Right lobe of liver (tissue), 6 donors: ENCODE results near the gene GLS. TPM values are rescaled to one million over a fixed set of nuclear protein-coding genes. Genes with fewer than 3 reads are reported as not detected.

Source experiments
- ATAC-seq, 4 donors: fragments of 200-7000 bp; cut with Tn5 transposase; one replicate each; pipeline ENCODE4 v1.9.1; 2020; ENCODE audit warnings: mild to moderate bottlenecking in 4 of 4, moderate library complexity in 4 of 4
- DNase-seq, 3 donors: peaks; one replicate each; pipeline ENCODE4 v3.0.0-alpha.2; 2020
- H3K27ac ChIP-seq, 3 donors: fragments of 200-600 bp; one replicate each; pipeline ENCODE4 v1.8.0; 2022
- H3K27me3 ChIP-seq, 2 donors: fragments of 200-600 bp; one replicate each; pipeline ENCODE4 v1.8.0; 2022
- H3K36me3 ChIP-seq, 4 donors: fragments of 200-600 bp; sonication (generic) in 1 of 4; one replicate each; pipeline versions ENCODE4 v1.5.1 to v1.8.0; 2017 to 2022; ENCODE audit warnings: control low read depth in 1 of 4
- H3K4me1 ChIP-seq, 4 donors: fragments of 200-600 bp; sonication (generic) in 1 of 4; one replicate each; pipeline versions ENCODE4 v1.5.1 to v1.8.0; 2017 to 2022; ENCODE audit warnings: control low read depth in 1 of 4
- H3K4me3 ChIP-seq, 3 donors: fragments of 200-600 bp; one replicate each; pipeline ENCODE4 v1.8.0; 2022
- H3K9me3 ChIP-seq, 4 donors: fragments of 200-600 bp; sonication (generic) in 1 of 4; one replicate each; pipeline versions ENCODE4 v1.5.1 to v1.8.0; 2017 to 2022; ENCODE audit warnings: control low read depth in 1 of 4
- CTCF ChIP-seq, 4 donors: fragments of 200-600 bp in 3 of 4; fragments of 450-650 bp in 1 of 4; IDR thresholded peaks; one replicate each; pipeline versions ENCODE4 v1.5.1 to v1.8.0; 2016 to 2022; ENCODE audit warnings: antibody characterized with exemption in 4 of 4, mild to moderate bottlenecking in 2 of 4
- POLR2A ChIP-seq: fragments of 450-650 bp; IDR thresholded peaks from one replicate; pipeline ENCODE4 v1.6.1; 2017; ENCODE audit warnings: antibody characterized with exemption, mild to moderate bottlenecking
- whole genome bisulfite sequencing: methylation state at CpG from one replicate; pipeline ENCODE4 v1.1.6; 2018; ENCODE audit warnings: low coverage, low lambda C conversion rate; ENCODE audit not compliant: insufficient coverage; ENCODE audit errors: missing lambda C conversion rate; 5-methylcytosine and 5-hydroxymethylcytosine counted together
- intact Hi-C, 2 donors: fragments of 100-400 bp; cut with DNase I; formaldehyde crosslinking; loops; one replicate each; pipeline versions ENCODE4 v1.11.2 to v1.14.1; 2022
- total RNA-seq, 6 experiments: library from RNA; depleted of rRNA in 2 of 6; stranded (reverse); fragments of >200 nt in 2 of 6; fragmentation: NEBNext Ultra II Directional in 3 of 6; extraction: Animal tissue kit (Norgen Biotek cat#: 25700) in 3 of 6; gene quantifications; one replicate each; pipeline versions ENCODE4 v1.1.0 to v1.2.4, GENCODE V29; 2016 to 2023
- donor health status: DM: no; HTN: yes; CAD: no.
- donor health status: DM: no; HTN: no; CAD: no.
- donor health status: DM: no; HTN: no; CAD: no.
- donor health status: DM: no; HTN: yes; CAD: no.
- donor health status: DM: no; HTN: yes; CAD: no.

The GLS gene
- total RNA-seq, 6 experiments from 2014 or later: 6.6 to 25.0 (median 16.9) TPM

GRCh38 chr2:191003405-191004309 lies 123.0 kb downstream of the GLS start:
- no peaks in the 10 kb centered on the region for H3K9me3 ChIP-seq
- H3K27me3 ChIP-seq: no peaks in the 10 kb centered on the region
- no peaks in the 10 kb centered on the region for H3K4me1 ChIP-seq
- intact Hi-C loops: no loop called here
- no peak for ATAC-seq
- WGBS: 83% methylated on average over 5 of the region's 6 CpGs
- H3K36me3 ChIP-seq: peaks cover 16 to 100% (median 49%) of the 10 kb centered on the region in 4 donors
- no peak for DNase-seq
- no peak overlapping the region for H3K4me3 ChIP-seq
- H3K27ac ChIP-seq: no peak overlapping the region
- no peak for TF ChIP-seq CTCF (IDR thresholded peaks at IDR 0.05)
- TF ChIP-seq POLR2A: no peak

GRCh38 chr2:191006297-191006696 lies 125.7 kb downstream of the GLS start:
- H3K4me1 ChIP-seq: no peaks in the 10 kb centered on the region
- H3K9me3 ChIP-seq: no peaks in the 10 kb centered on the region
- H3K36me3 ChIP-seq: peaks cover 7 to 87% (median 40%) of the 10 kb centered on the region in 4 donors
- ATAC-seq: no peak
- no peak overlapping the region for H3K27ac ChIP-seq
- WGBS: 100% methylated on average over 2 of the region's 3 CpGs
- no peaks in the 10 kb centered on the region for H3K27me3 ChIP-seq
- intact Hi-C loops: no loop called here
- no peak for TF ChIP-seq POLR2A
- TF ChIP-seq CTCF (IDR thresholded peaks at IDR 0.05): no peak
- DNase-seq: no peak
- no peak overlapping the region for H3K4me3 ChIP-seq

- no peak for ATAC-seq
- TF ChIP-seq POLR2A (no peak), CTCF (IDR thresholded peaks at IDR 0.05) (no peak)
- Histone ChIP-seq H3K4me3 (no peak overlapping the region), H3K27me3 (no peaks in the 10 kb centered on the region), H3K27ac (no peak overlapping the region), H3K4me1 (peaks cover 0 to 1% (median 0%) of the 10 kb centered on the region in 4 donors), H3K36me3 (peaks cover 7 to 78% (median 40%) of the 10 kb centered on the region in 4 donors), H3K9me3 (no peaks in the 10 kb centered on the region)
- DNase-seq: no peak
- WGBS: 82% methylated on average over 4 of the region's 4 CpGs
- intact Hi-C loops: no loop called here
Observed at GRCh38 chr2:191006997-191007783, 126.6 kb downstream of the GLS start.

GRCh38 chr2:191008286-191008685 lies 127.7 kb downstream of the GLS start:
- Histone ChIP-seq H3K4me1 (peaks cover 0 to 10% (median 4%) of the 10 kb centered on the region in 4 donors), H3K36me3 (peaks cover 0 to 67% (median 35%) of the 10 kb centered on the region in 4 donors), H3K4me3 (no peak overlapping the region), H3K27me3 (no peaks in the 10 kb centered on the region), H3K27ac (no peak overlapping the region), H3K9me3 (no peaks in the 10 kb centered on the region)
- ATAC-seq (no peak), DNase-seq (no peak)
- no peak for TF ChIP-seq POLR2A
- TF ChIP-seq CTCF (IDR thresholded peaks at IDR 0.05): no peak
- intact Hi-C loops: no loop called here
